K562 (cell line): ENCODE measurements around the gene HMCN2. TPM values are rescaled to one million over a fixed set of nuclear protein-coding genes. Genes with fewer than 3 reads are reported as not detected.

Experiments used
- HNRNPL ChIP-seq: fragments of 200-400 bp; formaldehyde crosslinking; IDR thresholded peaks from 2 replicates; pipeline ENCODE4 v1.6.1; 2017; ENCODE audit warnings: low read depth, mild to moderate bottlenecking, low read length
- PTBP1 ChIP-seq: fragments of 200-400 bp; formaldehyde crosslinking; IDR thresholded peaks from 2 replicates; pipeline ENCODE4 v1.6.1; 2017; ENCODE audit warnings: low read depth, low read length
- ZKSCAN1 ChIP-seq: fragments of 150-350 bp; IDR thresholded peaks from 2 replicates; pipeline ENCODE4 v1.6.1; 2016; ENCODE audit warnings: low read depth, low read length
- polyA plus RNA-seq, 8 experiments: library from polyadenylated mRNA; depleted of rRNA in 4 of 8; stranded (reverse) in 5 of 8; unstranded in 3 of 8; fragments of >200 nt; fragmentation: Nextera tagmentation in 2 of 8; fragmentation: Illumina TruSeq in 1 of 8; extraction: Ambion mirVana in 2 of 8; extraction: Trizol in 1 of 8; gene quantifications; 2 replicates each; pipeline versions ENCODE4 v1.2.1 to v1.2.3, GENCODE V29; 2011 to 2014; ENCODE audit warnings: inconsistent platforms in 1 of 8, missing spikeins in 1 of 8
- total RNA-seq, 7 experiments: library from RNA; depleted of rRNA in 6 of 7; stranded (reverse); fragments of >200 nt in 6 of 7; fragmentation: Illumina TruSeq in 2 of 7; extraction: Trizol in 2 of 7; gene quantifications; 2 replicates each; pipeline versions ENCODE4 v1.2.1 to v1.2.3, GENCODE V29; 2011 to 2021; ENCODE audit warnings: low replicate concordance in 1 of 7
- TF ChIP-seq, protein P1 (sequence below), 2 experiments: IDR thresholded peaks in 1 of 2; conservative IDR thresholded peaks in 1 of 2; 2 replicates each; pipeline ENCODE4 v1.6.1; 2016; ENCODE audit warnings: low read depth in 2 of 2, mild to moderate bottlenecking in 1 of 2, missing compliant biosample characterization in 1 of 2, missing genetic modification characterization in 1 of 2, moderate library complexity in 1 of 2
- TF ChIP-seq, protein P2 (sequence below): sonication (generic); formaldehyde crosslinking; IDR thresholded peaks from 2 replicates; pipeline ENCODE4 v1.8.0; 2022; ENCODE audit warnings: mild to moderate bottlenecking, low read depth, missing genetic modification reagents
- TF ChIP-seq, protein P3 (sequence below), 3 experiments: IDR thresholded peaks in 2 of 3; conservative IDR thresholded peaks in 1 of 3; 2 replicates each; pipeline ENCODE4 v1.5.1; 2011 to 2012; ENCODE audit warnings: low read length in 3 of 3, mild to moderate bottlenecking in 3 of 3, control low read depth in 2 of 3, improper control_type of control experiment in 1 of 3, inconsistent platforms in 1 of 3, low read depth in 1 of 3, mixed read lengths in 1 of 3, moderate library complexity in 1 of 3; ENCODE audit not compliant: insufficient read depth in 2 of 3

Gene HMCN2
- total and polyA plus RNA-seq, 9 of the 15 experiments (the other 6 are each of a cell fraction or from before 2014, with no cell fraction given), result 0.01 TPM; not detected in 8

DNA sequence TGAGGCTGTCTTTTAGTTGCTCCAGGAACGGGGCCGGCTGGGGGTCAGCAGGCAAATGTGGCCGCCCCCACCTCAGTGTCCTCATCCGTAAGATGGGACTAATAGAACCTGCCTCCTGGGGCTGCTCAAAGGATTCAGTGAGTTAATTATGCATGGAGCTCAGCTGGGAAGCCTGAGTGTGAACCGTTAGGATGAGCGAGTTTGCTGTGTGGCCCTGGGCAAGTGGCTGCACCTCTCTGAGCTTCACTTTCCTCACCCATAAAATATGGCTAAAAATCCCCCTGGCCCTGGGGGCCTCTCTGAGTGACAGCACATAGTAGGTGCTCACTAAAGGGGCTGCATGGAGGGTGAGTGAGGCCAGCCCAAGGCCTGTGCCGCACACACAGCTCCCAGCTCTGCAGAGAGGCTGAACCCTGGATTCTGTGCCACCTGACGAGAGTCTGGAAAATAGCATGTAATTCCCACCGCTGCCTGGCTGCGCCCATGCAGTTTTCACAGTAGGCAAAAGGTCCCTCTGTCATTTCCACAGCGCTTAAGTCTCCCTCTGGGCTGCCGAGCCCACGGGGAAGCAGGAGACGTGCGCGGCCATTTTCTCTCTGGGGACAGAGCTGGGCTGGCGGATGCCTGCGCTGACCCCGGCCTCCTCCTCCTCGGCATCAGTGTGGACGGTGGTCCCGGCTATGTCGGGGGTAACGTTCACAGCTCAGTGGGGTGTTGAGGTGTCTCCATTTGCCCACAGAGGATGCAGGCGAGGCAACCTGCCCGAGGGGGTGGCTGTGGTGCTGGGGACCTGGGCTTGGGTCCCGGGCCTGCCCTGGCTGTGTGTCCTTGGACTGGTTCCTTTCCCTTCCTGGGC, 197.4 kb downstream of the HMCN2 start (continued):
- TF ChIP-seq, protein P1, sequence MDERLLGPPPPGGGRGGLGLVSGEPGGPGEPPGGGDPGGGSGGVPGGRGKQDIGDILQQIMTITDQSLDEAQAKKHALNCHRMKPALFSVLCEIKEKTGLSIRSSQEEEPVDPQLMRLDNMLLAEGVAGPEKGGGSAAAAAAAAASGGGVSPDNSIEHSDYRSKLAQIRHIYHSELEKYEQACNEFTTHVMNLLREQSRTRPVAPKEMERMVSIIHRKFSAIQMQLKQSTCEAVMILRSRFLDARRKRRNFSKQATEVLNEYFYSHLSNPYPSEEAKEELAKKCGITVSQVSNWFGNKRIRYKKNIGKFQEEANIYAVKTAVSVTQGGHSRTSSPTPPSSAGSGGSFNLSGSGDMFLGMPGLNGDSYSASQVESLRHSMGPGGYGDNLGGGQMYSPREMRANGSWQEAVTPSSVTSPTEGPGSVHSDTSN (CRISPR knock-in tag; IDR thresholded peaks at IDR 0.05; ENCODE audit: low read depth), result no peak
- TF ChIP-seq, protein P1 (tag; conservative IDR thresholded peaks at IDR 0.05; ENCODE audit: low read depth), result no peak
- TF ChIP-seq, protein P2, sequence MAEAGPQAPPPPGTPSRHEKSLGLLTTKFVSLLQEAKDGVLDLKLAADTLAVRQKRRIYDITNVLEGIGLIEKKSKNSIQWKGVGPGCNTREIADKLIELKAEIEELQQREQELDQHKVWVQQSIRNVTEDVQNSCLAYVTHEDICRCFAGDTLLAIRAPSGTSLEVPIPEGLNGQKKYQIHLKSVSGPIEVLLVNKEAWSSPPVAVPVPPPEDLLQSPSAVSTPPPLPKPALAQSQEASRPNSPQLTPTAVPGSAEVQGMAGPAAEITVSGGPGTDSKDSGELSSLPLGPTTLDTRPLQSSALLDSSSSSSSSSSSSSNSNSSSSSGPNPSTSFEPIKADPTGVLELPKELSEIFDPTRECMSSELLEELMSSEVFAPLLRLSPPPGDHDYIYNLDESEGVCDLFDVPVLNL, result no peak
- TF ChIP-seq HNRNPL, result no peak
- TF ChIP-seq ZKSCAN1, result peak; percentile 67; the same call in 1 of the 2 replicates
- TF ChIP-seq, protein P3, sequence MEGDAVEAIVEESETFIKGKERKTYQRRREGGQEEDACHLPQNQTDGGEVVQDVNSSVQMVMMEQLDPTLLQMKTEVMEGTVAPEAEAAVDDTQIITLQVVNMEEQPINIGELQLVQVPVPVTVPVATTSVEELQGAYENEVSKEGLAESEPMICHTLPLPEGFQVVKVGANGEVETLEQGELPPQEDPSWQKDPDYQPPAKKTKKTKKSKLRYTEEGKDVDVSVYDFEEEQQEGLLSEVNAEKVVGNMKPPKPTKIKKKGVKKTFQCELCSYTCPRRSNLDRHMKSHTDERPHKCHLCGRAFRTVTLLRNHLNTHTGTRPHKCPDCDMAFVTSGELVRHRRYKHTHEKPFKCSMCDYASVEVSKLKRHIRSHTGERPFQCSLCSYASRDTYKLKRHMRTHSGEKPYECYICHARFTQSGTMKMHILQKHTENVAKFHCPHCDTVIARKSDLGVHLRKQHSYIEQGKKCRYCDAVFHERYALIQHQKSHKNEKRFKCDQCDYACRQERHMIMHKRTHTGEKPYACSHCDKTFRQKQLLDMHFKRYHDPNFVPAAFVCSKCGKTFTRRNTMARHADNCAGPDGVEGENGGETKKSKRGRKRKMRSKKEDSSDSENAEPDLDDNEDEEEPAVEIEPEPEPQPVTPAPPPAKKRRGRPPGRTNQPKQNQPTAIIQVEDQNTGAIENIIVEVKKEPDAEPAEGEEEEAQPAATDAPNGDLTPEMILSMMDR (IDR thresholded peaks at IDR 0.05 in 2 of 3, conservative IDR thresholded peaks at IDR 0.05 in 1 of 3; ENCODE audit: insufficient read depth in 2 of 3, low read depth in 1 of 3, low read length in 3 of 3), result peak in 2 of 3 experiments; percentile 12 to 33; a peak in 1 of 6 replicates
- TF ChIP-seq PTBP1, result 0 out of 2 replicates have a peak, but pooled peaks have one; percentile 57
